ACC112 (cell line): ENCODE results near the gene KRTAP10-8.

Experiments
- H2AFZ ChIP-seq: fragments of 200-600 bp; sonication (generic); one replicate; pipeline ENCODE4 v1.6.0; 2017; ENCODE audit warnings: antibody characterized with exemption, low read length; ENCODE audit not compliant: unreplicated experiment
- H3K27ac ChIP-seq: fragments of 200-600 bp; sonication (generic); 2 replicates; pipeline ENCODE4 v1.5.1; 2014; ENCODE audit warnings: low read depth, mild to moderate bottlenecking, antibody characterized with exemption, low read length, moderate library complexity
- H3K27me3 ChIP-seq: fragments of 200-600 bp; sonication (generic); 2 replicates; pipeline ENCODE4 v1.6.1; 2014; ENCODE audit warnings: mild to moderate bottlenecking, antibody characterized with exemption, low read length, moderate library complexity, mixed read lengths; ENCODE audit not compliant: insufficient read depth
- H3K36me3 ChIP-seq: fragments of 200-600 bp; sonication (generic); 2 replicates; pipeline ENCODE4 v1.6.1; 2016; ENCODE audit warnings: mild to moderate bottlenecking, antibody characterized with exemption, low read length, moderate library complexity, mixed read lengths; ENCODE audit not compliant: insufficient read depth
- H3K4me1 ChIP-seq: fragments of 200-600 bp; sonication (generic); one replicate; pipeline ENCODE4 v1.6.1; 2016; ENCODE audit warnings: low read length, mixed read lengths; ENCODE audit not compliant: insufficient read depth, unreplicated experiment, control insufficient read depth
- H3K4me3 ChIP-seq: fragments of 200-600 bp; sonication (generic); 2 replicates; pipeline ENCODE4 v1.5.1; 2014; ENCODE audit warnings: mild to moderate bottlenecking, low read depth, low read length
- H3K79me2 ChIP-seq: fragments of 200-600 bp; sonication (generic); one replicate; pipeline ENCODE4 v1.6.0; 2016; ENCODE audit warnings: low read length; ENCODE audit not compliant: control insufficient read depth, unreplicated experiment, insufficient read depth

The KRTAP10-8 gene

GRCh38 chr21:44647222-44647552, 35.3 kb downstream of the KRTAP10-8 start:
- Histone ChIP-seq H3K36me3 (no peaks in the 10 kb centered on the region), H2AFZ (no peak overlapping the region), H3K27me3 (peaks cover 24% of the 10 kb centered on the region), H3K79me2 (no peaks in the 10 kb centered on the region), H3K27ac (no peak overlapping the region), H3K4me1 (no peaks in the 10 kb centered on the region), H3K4me3 (no peak overlapping the region)

GRCh38 chr21:44648557-44649311, 36.9 kb downstream of the KRTAP10-8 start:
- Histone ChIP-seq H2AFZ (no peak overlapping the region), H3K36me3 (no peaks in the 10 kb centered on the region), H3K27ac (no peak overlapping the region), H3K4me1 (no peaks in the 10 kb centered on the region), H3K79me2 (no peaks in the 10 kb centered on the region), H3K27me3 (peaks cover 28% of the 10 kb centered on the region), H3K4me3 (no peak overlapping the region)

- H3K27ac ChIP-seq = no peak overlapping the region
These were observed 37.7 kb downstream of the KRTAP10-8 start for GRCh38 chr21:44649521-44650100.

GRCh38 chr21:44650265-44650972, 38.5 kb downstream of the KRTAP10-8 start:
- H3K4me1 ChIP-seq = no peaks in the 10 kb centered on the region

More at GRCh38 chr21:44649521-44650100, 37.7 kb downstream of the KRTAP10-8 start:
- Histone ChIP-seq H3K4me1 (no peaks in the 10 kb centered on the region), H3K27me3 (peaks cover 28% of the 10 kb centered on the region), H3K36me3 (no peaks in the 10 kb centered on the region), H3K79me2 (no peaks in the 10 kb centered on the region), H3K4me3 (no peak overlapping the region), H2AFZ (no peak overlapping the region)

GRCh38 chr21:44650973-44651675, 39.2 kb downstream of the KRTAP10-8 start:
- Histone ChIP-seq H2AFZ (no peak overlapping the region), H3K27ac (no peak overlapping the region), H3K79me2 (no peaks in the 10 kb centered on the region), H3K36me3 (no peaks in the 10 kb centered on the region), H3K4me1 (no peaks in the 10 kb centered on the region), H3K27me3 (peaks cover 28% of the 10 kb centered on the region), H3K4me3 (no peak overlapping the region)

More at GRCh38 chr21:44650265-44650972, 38.5 kb downstream of the KRTAP10-8 start:
- peaks cover 28% of the 10 kb centered on the region for H3K27me3 ChIP-seq
- no peak overlapping the region for H3K27ac ChIP-seq
- H3K4me3 ChIP-seq = no peak overlapping the region
- no peaks in the 10 kb centered on the region for H3K36me3 ChIP-seq
- no peaks in the 10 kb centered on the region for H3K79me2 ChIP-seq
- no peak overlapping the region for H2AFZ ChIP-seq

- Histone ChIP-seq H2AFZ (no peak overlapping the region), H3K4me1 (no peaks in the 10 kb centered on the region), H3K27ac (no peak overlapping the region)
These were observed 41.2 kb downstream of the KRTAP10-8 start for GRCh38 chr21:44653123-44653522.

GRCh38 chr21:44653656-44654575, 42.0 kb downstream of the KRTAP10-8 start:
- Histone ChIP-seq H3K27ac (no peak overlapping the region), H3K27me3 (peaks cover 18% of the 10 kb centered on the region; the same call in 1 of the 2 replicates), H3K36me3 (no peaks in the 10 kb centered on the region), H3K79me2 (no peaks in the 10 kb centered on the region), H3K4me3 (no peak overlapping the region), H2AFZ (no peak overlapping the region), H3K4me1 (no peaks in the 10 kb centered on the region)

More at GRCh38 chr21:44653123-44653522, 41.2 kb downstream of the KRTAP10-8 start:
- H3K27me3 ChIP-seq = peaks cover 21% of the 10 kb centered on the region
- H3K79me2 ChIP-seq = no peaks in the 10 kb centered on the region
- no peaks in the 10 kb centered on the region for H3K36me3 ChIP-seq
- H3K4me3 ChIP-seq = no peak overlapping the region

GRCh38 chr21:44654576-44655175, 42.8 kb downstream of the KRTAP10-8 start, which contains the start of gene KRTAP12-4:
KRTAP12-4 (minus strand) TSS chr21:44654659; CDS start chr21:44654614, 45 bp downstream.
- H2AFZ ChIP-seq = no peak within 1 kb of the TSS
- H3K27ac ChIP-seq = no peak within 1 kb of the TSS
- no peaks in the 10 kb centered on the region for H3K4me1 ChIP-seq
- H3K27me3 ChIP-seq = peaks cover 18% of the 10 kb centered on the region; the same call in 1 of the 2 replicates
- no peaks in the 10 kb centered on the region for H3K36me3 ChIP-seq
- no peak within 1 kb of the TSS for H3K4me3 ChIP-seq
- H3K79me2 ChIP-seq = no peaks in the 10 kb centered on the region

GRCh38 chr21:44656868-44657267, 45.0 kb downstream of the KRTAP10-8 start:
- no peak overlapping the region for H3K27ac ChIP-seq
- H3K27me3 ChIP-seq = peaks cover 13% of the 10 kb centered on the region; the same call in 1 of the 2 replicates
- H3K4me3 ChIP-seq = no peak overlapping the region
- H2AFZ ChIP-seq = no peak overlapping the region
- no peaks in the 10 kb centered on the region for H3K36me3 ChIP-seq
- no peaks in the 10 kb centered on the region for H3K4me1 ChIP-seq
- no peaks in the 10 kb centered on the region for H3K79me2 ChIP-seq
